MM.1S (cell line): ENCODE measurements around the gene EMCN.
A peak's percentile ranks its signal among the peaks of the same experiment; 100 is the strongest.

Source experiments
- DNase-seq: peaks from one replicate; pipeline ENCODE4 v3.0.0-alpha.2; 2015
- H2AFZ ChIP-seq: fragments of 300-600 bp; sonication (generic); 2 replicates; pipeline ENCODE4 v1.6.0; 2016; ENCODE audit warnings: antibody characterized with exemption, low read length
- H3F3A ChIP-seq: fragments of 300-600 bp; sonication (generic); 2 replicates; pipeline ENCODE4 v1.6.1; 2016; ENCODE audit warnings: mild to moderate bottlenecking, antibody characterized with exemption, low read length, moderate library complexity, mixed read lengths; ENCODE audit not compliant: insufficient read depth
- H3K27ac ChIP-seq: fragments of 300-600 bp; sonication (generic); 2 replicates; pipeline ENCODE4 v1.5.1; 2016; ENCODE audit warnings: mild to moderate bottlenecking, low read length
- H3K27me3 ChIP-seq: fragments of 300-600 bp; sonication (generic); replicated peaks from 2 replicates; pipeline ENCODE4 v1.6.0; 2016; ENCODE audit warnings: low read length; ENCODE audit not compliant: insufficient read depth
- H3K36me3 ChIP-seq: fragments of 300-600 bp; sonication (generic); replicated peaks from 2 replicates; pipeline ENCODE4 v1.6.1; 2016; ENCODE audit warnings: mild to moderate bottlenecking, low read length, mixed read lengths; ENCODE audit not compliant: insufficient read depth
- H3K4me1 ChIP-seq: fragments of 300-600 bp; sonication (generic); 2 replicates; pipeline ENCODE4 v1.6.1; 2016; ENCODE audit warnings: low read length, mixed read lengths
- H3K4me2 ChIP-seq: fragments of 300-600 bp; sonication (generic); 2 replicates; pipeline ENCODE4 v1.6.0; 2016; ENCODE audit warnings: low read depth, low read length
- H3K4me3 ChIP-seq: fragments of 300-600 bp; sonication (generic); 2 replicates; pipeline ENCODE4 v1.5.1; 2016; ENCODE audit warnings: low read length, mixed read lengths
- H3K79me2 ChIP-seq: fragments of 300-600 bp; sonication (generic); 2 replicates; pipeline ENCODE4 v1.6.1; 2016; ENCODE audit warnings: mixed run types, low read length, mixed read lengths
- H3K9ac ChIP-seq: fragments of 300-600 bp; sonication (generic); 2 replicates; pipeline ENCODE4 v1.6.1; 2016; ENCODE audit warnings: low read length, mixed read lengths
- H3K9me2 ChIP-seq: fragments of 300-600 bp; sonication (generic); replicated peaks from 2 replicates; pipeline ENCODE4 v1.6.1; 2016; ENCODE audit warnings: mild to moderate bottlenecking, low read length, mixed read lengths; ENCODE audit not compliant: insufficient read depth
- H3K9me3 ChIP-seq: fragments of 300-600 bp; sonication (generic); replicated peaks from 2 replicates; pipeline ENCODE4 v1.6.1; 2016; ENCODE audit warnings: mild to moderate bottlenecking, low read length, mixed read lengths; ENCODE audit not compliant: insufficient read depth
- H4K20me1 ChIP-seq: fragments of 300-600 bp; sonication (generic); 2 replicates; pipeline ENCODE4 v1.6.1; 2016; ENCODE audit warnings: mild to moderate bottlenecking, low read length, moderate library complexity, mixed read lengths; ENCODE audit not compliant: insufficient read depth
- CTCF ChIP-seq: fragments of 300-600 bp; sonication (generic); IDR thresholded peaks from 2 replicates; pipeline ENCODE4 v1.5.1; 2016; ENCODE audit warnings: antibody characterized with exemption, low read length, mixed read lengths
- EZH2 ChIP-seq: fragments of 300-600 bp; sonication (generic); optimal IDR thresholded peaks from 2 replicates; pipeline ENCODE3; 2017; ENCODE audit warnings: low read depth, mild to moderate bottlenecking, antibody characterized with exemption, low read length, mixed read lengths
- EZH2phosphoT487 ChIP-seq: fragments of 300-600 bp; sonication (generic); IDR thresholded peaks from 2 replicates; pipeline ENCODE4 v1.6.1; 2018; ENCODE audit warnings: antibody characterized with exemption, low read length

EMCN gene

GRCh38 chr4:100417565-100417964, 100.3 kb downstream of the EMCN start:
- H3K27me3 ChIP-seq = no peaks in the 10 kb centered on the region
- no peak overlapping the region for H3K4me2 ChIP-seq
- H3K36me3 ChIP-seq = no peaks in the 10 kb centered on the region
- H3F3A ChIP-seq = no peaks in the 10 kb centered on the region
- peaks cover 11% of the 10 kb centered on the region for H3K4me1 ChIP-seq
- no peak overlapping the region for H3K27ac ChIP-seq
- no peaks in the 10 kb centered on the region for H4K20me1 ChIP-seq
- H3K79me2 ChIP-seq = no peaks in the 10 kb centered on the region
- H3K4me3 ChIP-seq = no peak overlapping the region
- H3K9me3 ChIP-seq = no peaks in the 10 kb centered on the region
- TF ChIP-seq EZH2 (no peak), EZH2phosphoT487 (no peak), CTCF (no peak)
- no peaks in the 10 kb centered on the region for H3K9me2 ChIP-seq
- no peak overlapping the region for H3K9ac ChIP-seq
- H2AFZ ChIP-seq = no peak overlapping the region
- no peak for DNase-seq

GRCh38 chr4:100414016-100414790, 103.6 kb downstream of the EMCN start:
- DNase-seq = no peak
- H4K20me1 ChIP-seq = no peaks in the 10 kb centered on the region
- H3K4me1 ChIP-seq = no peaks in the 10 kb centered on the region
- H2AFZ ChIP-seq = no peak overlapping the region
- no peaks in the 10 kb centered on the region for H3K9me3 ChIP-seq
- no peak overlapping the region for H3K27ac ChIP-seq
- no peak overlapping the region for H3K4me3 ChIP-seq
- TF ChIP-seq EZH2phosphoT487 (no peak), CTCF (no peak)
- no peaks in the 10 kb centered on the region for H3K36me3 ChIP-seq
- no peak overlapping the region for H3K4me2 ChIP-seq
- H3K9me2 ChIP-seq = no peaks in the 10 kb centered on the region
- H3K79me2 ChIP-seq = no peaks in the 10 kb centered on the region
- no peak overlapping the region for H3K9ac ChIP-seq
- H3K27me3 ChIP-seq = no peaks in the 10 kb centered on the region
- H3F3A ChIP-seq = no peaks in the 10 kb centered on the region

- Histone ChIP-seq H3K79me2 (no peaks in the 10 kb centered on the region), H3K4me3 (no peak overlapping the region), H3F3A (0 out of 2 replicates have a peak, but pooled peaks cover 3% of the 10 kb centered on the region), H3K36me3 (no peaks in the 10 kb centered on the region), H3K9me2 (no peaks in the 10 kb centered on the region), H2AFZ (no peak overlapping the region), H4K20me1 (no peaks in the 10 kb centered on the region), H3K27me3 (no peaks in the 10 kb centered on the region), H3K9ac (no peak overlapping the region), H3K27ac (no peak overlapping the region), H3K9me3 (no peaks in the 10 kb centered on the region), H3K4me1 (no peaks in the 10 kb centered on the region), H3K4me2 (no peak overlapping the region)
- TF ChIP-seq EZH2phosphoT487 = no peak
- TF ChIP-seq EZH2 = no peak
- no peak for TF ChIP-seq CTCF
- peak; percentile 42 for DNase-seq
These were observed 126.0 kb downstream of the EMCN start for GRCh38 chr4:100391863-100392262.
